A673 (cell line): Measurements from ENCODE around the gene PFN3.

Experiments
- EZH2 ChIP-seq: fragments of 200-600 bp; sonication (generic); IDR thresholded peaks from 2 replicates; pipeline ENCODE4 v1.6.1; 2017; ENCODE audit warnings: borderline replicate concordance, low read depth, mild to moderate bottlenecking, mixed read lengths, antibody characterized with exemption, low read length; ENCODE audit not compliant: poor library complexity, severe bottlenecking
- TF ChIP-seq, protein P1 (sequence below): fragments of 300-800, 200-600 bp; sonication (generic); conservative IDR thresholded peaks from 2 replicates; pipeline ENCODE4 v1.5.1; 2017; ENCODE audit warnings: low read depth, mild to moderate bottlenecking, antibody characterized with exemption, low read length, moderate library complexity, mixed read lengths

DNA sequence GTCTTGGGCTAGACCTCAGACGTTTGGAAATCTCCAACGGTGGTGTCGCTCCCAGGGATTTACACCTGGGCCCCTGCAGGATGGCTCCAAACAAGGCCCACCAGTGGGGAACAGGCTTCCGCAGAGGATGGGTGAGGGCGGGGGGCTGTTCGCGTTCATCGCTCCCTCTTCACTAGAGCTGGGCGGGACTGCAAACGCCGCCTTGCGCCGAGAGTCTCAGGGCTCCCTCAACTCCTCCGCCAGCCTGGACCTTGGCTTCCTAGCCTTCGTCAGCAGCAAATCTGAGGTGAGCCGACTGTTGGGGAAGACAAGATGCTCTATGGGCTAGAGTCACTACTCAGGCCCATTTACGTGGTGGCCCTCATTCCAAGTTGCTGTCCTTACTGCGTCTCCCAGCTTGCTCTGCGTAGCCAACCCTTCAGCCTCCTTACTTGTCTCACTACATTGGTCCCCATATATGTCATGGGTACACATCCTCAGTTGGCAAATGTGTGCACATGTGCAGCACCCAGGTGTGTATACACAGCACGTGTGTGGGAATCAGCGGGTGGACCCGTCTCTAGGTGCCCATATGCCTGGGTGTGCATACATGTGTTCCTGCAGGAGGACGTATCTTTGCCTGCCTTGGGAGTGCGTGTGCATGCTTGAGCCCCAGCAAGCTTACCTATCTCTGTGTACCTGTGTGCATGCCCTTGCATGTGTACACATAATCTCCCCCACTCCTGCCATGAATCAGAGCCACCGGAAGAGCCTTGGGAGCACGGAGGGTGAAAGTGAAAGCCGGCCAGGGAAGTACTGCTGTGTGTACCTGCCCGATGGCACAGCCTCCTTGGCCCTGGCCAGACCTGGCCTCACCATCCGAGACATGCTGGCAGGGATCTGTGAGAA, 32.2 kb downstream of the PFN3 start:
- no peak for TF ChIP-seq EZH2
- TF ChIP-seq, protein P1, sequence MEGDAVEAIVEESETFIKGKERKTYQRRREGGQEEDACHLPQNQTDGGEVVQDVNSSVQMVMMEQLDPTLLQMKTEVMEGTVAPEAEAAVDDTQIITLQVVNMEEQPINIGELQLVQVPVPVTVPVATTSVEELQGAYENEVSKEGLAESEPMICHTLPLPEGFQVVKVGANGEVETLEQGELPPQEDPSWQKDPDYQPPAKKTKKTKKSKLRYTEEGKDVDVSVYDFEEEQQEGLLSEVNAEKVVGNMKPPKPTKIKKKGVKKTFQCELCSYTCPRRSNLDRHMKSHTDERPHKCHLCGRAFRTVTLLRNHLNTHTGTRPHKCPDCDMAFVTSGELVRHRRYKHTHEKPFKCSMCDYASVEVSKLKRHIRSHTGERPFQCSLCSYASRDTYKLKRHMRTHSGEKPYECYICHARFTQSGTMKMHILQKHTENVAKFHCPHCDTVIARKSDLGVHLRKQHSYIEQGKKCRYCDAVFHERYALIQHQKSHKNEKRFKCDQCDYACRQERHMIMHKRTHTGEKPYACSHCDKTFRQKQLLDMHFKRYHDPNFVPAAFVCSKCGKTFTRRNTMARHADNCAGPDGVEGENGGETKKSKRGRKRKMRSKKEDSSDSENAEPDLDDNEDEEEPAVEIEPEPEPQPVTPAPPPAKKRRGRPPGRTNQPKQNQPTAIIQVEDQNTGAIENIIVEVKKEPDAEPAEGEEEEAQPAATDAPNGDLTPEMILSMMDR: no peak
